ENCODE results near the gene PDE11A. TPM values are rescaled to one million over a fixed set of nuclear protein-coding genes. Genes with fewer than 3 reads are reported as not detected.

Gene PDE11A
- total RNA-seq, 4 donors from 2014 or later: 0.11 to 1.2 (median 0.26) TPM

- intact Hi-C loops (cut with DNase I; ENCODE audit: low total_unique reads): no loop called here
- TF ChIP-seq POLR2A (IDR thresholded peaks at IDR 0.05) (no peak), CTCF (IDR thresholded peaks at IDR 0.05) (no peak)
- DNase-seq (ENCODE audit: low spot score in 2 of 2): no peak
- H3K4me3 ChIP-seq (ENCODE audit: low read depth, poor library complexity, severe bottlenecking): no peak overlapping the region
- WGBS, 2 donors: 72 to 81% methylated on average over 2 to 3 of the region's 3 CpGs
These were observed 455.8 kb downstream of the PDE11A start for GRCh38 chr2:177616731-177617130.

- H3K4me3 ChIP-seq (ENCODE audit: low read depth, poor library complexity, severe bottlenecking): no peak overlapping the region
- intact Hi-C loops (cut with DNase I; ENCODE audit: low total_unique reads): no loop called here
- 93 to 94% methylated on average over 4 of the region's 4 CpGs for WGBS, 2 donors
- DNase-seq (ENCODE audit: low spot score in 2 of 2): no peak
- TF ChIP-seq POLR2A (IDR thresholded peaks at IDR 0.05) (no peak), CTCF (IDR thresholded peaks at IDR 0.05) (no peak)
These were observed 456.5 kb downstream of the PDE11A start for GRCh38 chr2:177616066-177616465.

DNA sequence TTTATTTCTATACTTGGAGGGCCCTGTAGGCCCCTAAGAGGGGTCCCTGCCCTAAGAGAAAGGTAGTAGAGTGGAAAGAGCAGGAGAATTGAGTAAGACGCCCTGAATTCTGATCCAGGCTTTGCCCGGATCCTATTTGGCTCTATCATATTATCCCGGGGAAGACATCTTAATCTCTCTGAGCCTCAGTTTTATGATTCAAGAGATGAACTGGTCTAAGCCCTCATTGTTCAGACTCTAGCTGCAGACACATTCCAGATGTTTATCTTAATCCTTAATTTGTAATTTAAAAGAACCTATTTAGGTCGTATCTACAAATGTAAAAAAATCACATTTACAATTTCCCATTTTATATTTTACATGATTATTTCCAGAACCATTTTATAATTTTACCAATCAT, 459.9 kb downstream of the PDE11A start:
- no peak for DNase-seq (ENCODE audit: low spot score in 2 of 2)
- 78 to 86% methylated on average over 4 of the region's 4 CpGs for WGBS, 2 donors
- intact Hi-C loops (cut with DNase I; ENCODE audit: low total_unique reads): no loop called here
- no peak overlapping the region for H3K4me3 ChIP-seq (ENCODE audit: low read depth, poor library complexity, severe bottlenecking)
- TF ChIP-seq CTCF (IDR thresholded peaks at IDR 0.05) (no peak), POLR2A (IDR thresholded peaks at IDR 0.05) (no peak)

DNA sequence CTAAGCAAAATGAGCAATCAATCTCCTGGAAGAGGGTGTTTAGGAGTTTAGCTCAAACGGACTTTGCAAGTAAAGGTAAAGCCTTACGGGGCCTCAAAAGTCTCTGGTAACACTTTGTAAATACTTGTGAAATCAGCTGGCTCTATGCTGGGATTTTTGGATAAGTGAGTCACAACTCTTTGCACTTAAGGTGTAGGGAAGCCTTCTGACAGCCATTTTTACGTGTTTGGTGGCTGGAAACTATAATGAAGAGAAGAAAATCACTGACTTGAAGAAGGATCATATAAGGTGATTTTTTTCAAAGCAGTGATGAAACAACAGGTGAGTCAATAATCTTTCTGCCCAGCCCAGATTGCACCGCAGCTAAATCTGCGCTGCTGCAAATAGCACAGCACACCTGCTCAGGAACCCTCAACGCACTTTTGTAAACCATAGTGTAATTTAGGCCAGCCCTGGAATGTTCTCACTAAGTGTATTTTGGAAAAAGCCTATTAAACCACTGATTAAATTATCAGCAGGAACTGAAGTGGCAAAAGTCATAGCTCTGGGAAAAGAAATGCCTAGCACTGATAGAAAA, 461.2 kb downstream of the PDE11A start:
- 74 to 76% methylated on average over 6 of the region's 6 CpGs for WGBS, 2 donors
- intact Hi-C loops (cut with DNase I; ENCODE audit: low total_unique reads): no loop called here
- no peak for DNase-seq (ENCODE audit: low spot score in 2 of 2)
- no peak overlapping the region for H3K4me3 ChIP-seq (ENCODE audit: low read depth, poor library complexity, severe bottlenecking)
- no peak for TF ChIP-seq CTCF (IDR thresholded peaks at IDR 0.05)
- no peak for TF ChIP-seq POLR2A (IDR thresholded peaks at IDR 0.05)

DNA sequence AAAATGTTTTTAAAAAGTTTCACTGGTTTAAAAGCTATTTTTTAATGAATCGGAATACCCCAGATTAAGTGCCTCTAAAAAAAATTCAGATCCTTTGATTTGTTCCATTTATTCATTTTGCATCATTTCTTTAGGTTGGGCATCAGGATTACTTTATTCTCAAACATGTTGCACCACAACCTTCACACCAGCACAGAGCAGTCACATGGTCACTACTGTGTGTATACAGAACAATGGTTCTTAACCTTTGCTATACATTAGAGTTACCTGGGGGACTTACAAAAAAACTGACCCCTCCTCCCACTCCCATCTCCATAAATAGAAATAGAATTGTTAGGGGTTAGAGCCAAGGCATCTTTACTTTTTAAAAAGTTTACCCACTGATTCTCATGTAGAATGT, 461.8 kb downstream of the PDE11A start:
- no peak for DNase-seq (ENCODE audit: low spot score in 2 of 2)
- WGBS, 2 donors: 98 to 99% methylated on average over 1 of the region's 1 CpG
- no peak overlapping the region for H3K4me3 ChIP-seq (ENCODE audit: low read depth, poor library complexity, severe bottlenecking)
- TF ChIP-seq POLR2A (IDR thresholded peaks at IDR 0.05) (no peak), CTCF (IDR thresholded peaks at IDR 0.05) (no peak)
- intact Hi-C loops (cut with DNase I; ENCODE audit: low total_unique reads): no loop called here

DNA sequence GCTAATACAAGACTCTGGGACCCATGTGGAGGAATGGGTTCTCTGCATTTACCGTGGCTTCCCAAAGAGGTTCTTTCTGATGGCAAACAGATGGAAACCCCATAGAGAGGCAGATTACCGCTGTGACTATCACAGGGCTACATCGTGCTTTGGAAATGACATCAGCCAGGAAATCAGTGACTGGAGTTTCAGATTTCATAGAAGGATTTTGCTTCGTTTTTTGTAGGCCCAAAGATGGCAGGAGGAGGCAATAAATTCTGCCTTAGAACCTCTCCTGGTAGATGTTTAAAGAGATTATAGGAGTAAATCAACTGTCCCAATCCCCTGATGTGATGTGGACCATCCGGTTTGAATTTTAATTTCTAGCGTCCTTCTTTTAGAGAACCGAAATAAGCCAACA, 465.9 kb downstream of the PDE11A start:
- intact Hi-C loops (cut with DNase I; ENCODE audit: low total_unique reads): loop anchor here (5.0 kb wide), 1 partner anchor 114 kb away; no protein-coding TSS in a partner anchor

More for the DNA sequence above, 465.9 kb downstream of the PDE11A start:
- no peak for DNase-seq (ENCODE audit: low spot score in 2 of 2)
- H3K4me3 ChIP-seq (ENCODE audit: low read depth, poor library complexity, severe bottlenecking): no peak overlapping the region
- TF ChIP-seq CTCF (IDR thresholded peaks at IDR 0.05) (no peak), POLR2A (IDR thresholded peaks at IDR 0.05) (no peak)
- whole genome bisulfite sequencing, 2 donors: 68% methylated on average over 7 of the region's 7 CpGs

Data from lower leg skin (tissue), 4 donors.